Liver (tissue), 9 donors: ENCODE results near the gene EWSR1. TPM values are rescaled to one million over a fixed set of nuclear protein-coding genes. Genes with fewer than 3 reads are reported as not detected.

Experiments used
- DNase-seq: peaks from one replicate; pipeline ENCODE4 v3.0.0-alpha.2; 2017; ENCODE audit warnings: low spot score
- H3K27ac ChIP-seq, 2 donors: one replicate each; pipeline ENCODE4 v1.7.0; 2013; ENCODE audit warnings: inconsistent platforms in 2 of 2, low read length in 2 of 2, control low read depth in 1 of 2, low read depth in 1 of 2, mild to moderate bottlenecking in 1 of 2
- H3K27me3 ChIP-seq, 4 donors: one replicate each; pipeline versions ENCODE4 v1.6.1 to v1.7.0; 2013; ENCODE audit warnings: low read length in 3 of 4, inconsistent platforms in 1 of 4, mild to moderate bottlenecking in 1 of 4, moderate library complexity in 1 of 4; ENCODE audit not compliant: control insufficient read depth in 4 of 4, insufficient read depth in 4 of 4
- H3K36me3 ChIP-seq, 4 donors: one replicate each; pipeline versions ENCODE4 v1.6.1 to v1.7.0; 2013; ENCODE audit warnings: low read length in 3 of 4, mild to moderate bottlenecking in 3 of 4, low read depth in 1 of 4, moderate library complexity in 1 of 4; ENCODE audit not compliant: control insufficient read depth in 4 of 4, insufficient read depth in 3 of 4
- H3K4me1 ChIP-seq, 4 donors: one replicate each; pipeline versions ENCODE4 v1.6.1 to v1.7.0; 2013; ENCODE audit warnings: low read length in 3 of 4, mild to moderate bottlenecking in 3 of 4, moderate library complexity in 1 of 4; ENCODE audit not compliant: control insufficient read depth in 4 of 4, insufficient read depth in 4 of 4
- H3K4me3 ChIP-seq, 3 donors: one replicate each; pipeline versions ENCODE4 v1.6.1 to v1.7.0; 2013; ENCODE audit warnings: low read length in 3 of 3, control low read depth in 1 of 3, low read depth in 1 of 3, mild to moderate bottlenecking in 1 of 3
- H3K9ac ChIP-seq, 2 donors: one replicate each; pipeline ENCODE4 v1.7.0; 2013; ENCODE audit warnings: low read length in 2 of 2, mild to moderate bottlenecking in 2 of 2, moderate library complexity in 2 of 2, control low read depth in 1 of 2, low read depth in 1 of 2
- H3K9me3 ChIP-seq, 4 donors: one replicate each; pipeline versions ENCODE4 v1.6.1 to v1.7.0; 2013; ENCODE audit warnings: low read length in 3 of 4; ENCODE audit not compliant: control insufficient read depth in 4 of 4
- ATF3 ChIP-seq: IDR thresholded peaks from 2 replicates; pipeline ENCODE4 v1.6.1; 2016; ENCODE audit warnings: antibody characterized with exemption
- CTCF ChIP-seq: fragments of 150-350 bp; IDR thresholded peaks from 2 replicates; pipeline ENCODE4 v1.5.1; 2017; ENCODE audit warnings: improper control_type of control experiment, low read depth, low read length; ENCODE audit not compliant: missing input control
- EGR1 ChIP-seq, 2 donors: IDR thresholded peaks; 2 replicates each; pipeline ENCODE4 v1.6.1; 2016 to 2018; ENCODE audit warnings: antibody characterized with exemption in 2 of 2, low read depth in 2 of 2
- FOXA1 ChIP-seq: IDR thresholded peaks from 2 replicates; pipeline ENCODE4 v1.6.1; 2016; ENCODE audit warnings: antibody characterized with exemption
- FOXA2 ChIP-seq: IDR thresholded peaks from 2 replicates; pipeline ENCODE4 v1.6.1; 2016; ENCODE audit warnings: antibody characterized with exemption
- GABPA ChIP-seq, 2 donors: IDR thresholded peaks in 1 of 2; conservative IDR thresholded peaks in 1 of 2; 2 replicates each; pipeline ENCODE4 v1.6.1; 2016; ENCODE audit warnings: antibody characterized with exemption in 2 of 2, mild to moderate bottlenecking in 1 of 2, moderate library complexity in 1 of 2
- HNF4A ChIP-seq, 2 donors: conservative IDR thresholded peaks; 2 replicates each; pipeline ENCODE4 v1.6.1; 2016; ENCODE audit warnings: antibody characterized with exemption in 2 of 2, mild to moderate bottlenecking in 2 of 2
- HNF4G ChIP-seq: IDR thresholded peaks from 2 replicates; pipeline ENCODE4 v1.6.1; 2016; ENCODE audit warnings: antibody characterized with exemption
- JUND ChIP-seq, 2 donors: IDR thresholded peaks; 2 replicates each; pipeline ENCODE4 v1.6.1; 2016; ENCODE audit warnings: antibody characterized with exemption in 2 of 2
- MAX ChIP-seq: IDR thresholded peaks from 2 replicates; pipeline ENCODE4 v1.6.1; 2016; ENCODE audit warnings: antibody characterized with exemption
- NR2F2 ChIP-seq: IDR thresholded peaks from 2 replicates; pipeline ENCODE4 v1.6.1; 2016; ENCODE audit warnings: antibody characterized with exemption
- RAD21 ChIP-seq, 2 donors: IDR thresholded peaks; 2 replicates each; pipeline ENCODE4 v1.6.1; 2016; ENCODE audit warnings: antibody characterized with exemption in 2 of 2, mild to moderate bottlenecking in 2 of 2
- REST ChIP-seq: IDR thresholded peaks from 2 replicates; pipeline ENCODE4 v1.6.1; 2016; ENCODE audit warnings: antibody characterized with exemption, mild to moderate bottlenecking
- RXRA ChIP-seq, 2 donors: IDR thresholded peaks; 2 replicates each; pipeline ENCODE4 v1.6.1; 2017 to 2018; ENCODE audit warnings: antibody characterized with exemption in 2 of 2, mild to moderate bottlenecking in 1 of 2
- SP1 ChIP-seq: IDR thresholded peaks from 2 replicates; pipeline ENCODE4 v1.6.1; 2018; ENCODE audit warnings: antibody characterized with exemption, mild to moderate bottlenecking
- TAF1 ChIP-seq: conservative IDR thresholded peaks from 2 replicates; pipeline ENCODE4 v1.6.1; 2016; ENCODE audit warnings: antibody characterized with exemption, mild to moderate bottlenecking
- YY1 ChIP-seq: IDR thresholded peaks from 2 replicates; pipeline ENCODE4 v1.6.1; 2016; ENCODE audit warnings: antibody characterized with exemption, mild to moderate bottlenecking
- ZBTB33 ChIP-seq: IDR thresholded peaks from 2 replicates; pipeline ENCODE4 v1.6.1; 2016; ENCODE audit warnings: antibody characterized with exemption
- WGBS: extraction: QIAGEN DNeasy Blood & Tissue Kit; methylation state at CpG from one replicate; pipeline ENCODE4 v1.1.7; 2013; 5-methylcytosine and 5-hydroxymethylcytosine counted together
- polyA plus RNA-seq, 2 donors: library from polyadenylated mRNA; stranded (reverse) in 1 of 2; unstranded in 1 of 2; fragments of 200-250 nt in 1 of 2; fragments of >200 nt in 1 of 2; fragmentation: Nextera tagmentation in 1 of 2; extraction: Ambion mirVana in 1 of 2; gene quantifications; one replicate each; pipeline versions ENCODE4 v1.2.1 to v1.2.3, GENCODE V29; 2013 to 2015
- total RNA-seq, 2 donors: library from RNA; depleted of rRNA; stranded (reverse); fragments of >200 nt; gene quantifications; one replicate each; pipeline ENCODE4 v1.2.3, GENCODE V29; 2014
- donor health status: healthy.
- donor health status: healthy.
- donor health status: healthy.
- donor health status: healthy.
- donor health status: healthy.

Gene EWSR1
- total and polyA plus RNA-seq, 4 donors = 64.8 to 134 (median 78.3) TPM

GRCh38 chr22:29291215-29291614, 23.1 kb downstream of the EWSR1 start:
- Histone ChIP-seq H3K27me3 (no peaks in the 10 kb centered on the region), H3K9me3 (no peaks in the 10 kb centered on the region), H3K36me3 (peaks cover 31 to 92% (median 85%) of the 10 kb centered on the region in 4 donors), H3K4me3 (no peak overlapping the region), H3K9ac (no peak overlapping the region), H3K27ac (no peak overlapping the region), H3K4me1 (no peaks in the 10 kb centered on the region)
- TF ChIP-seq JUND (IDR thresholded peaks at IDR 0.05) (no peak), RXRA (IDR thresholded peaks at IDR 0.05) (no peak), RAD21 (IDR thresholded peaks at IDR 0.05) (no peak), ZBTB33 (no peak), REST (no peak), FOXA2 (no peak), EGR1 (IDR thresholded peaks at IDR 0.05; ENCODE audit: low read depth in 2 of 2) (no peak), MAX (no peak), FOXA1 (no peak), TAF1 (no peak), HNF4G (no peak), YY1 (no peak), GABPA (IDR thresholded peaks at IDR 0.05 in 1 of 2, conservative IDR thresholded peaks at IDR 0.05 in 1 of 2) (no peak)
- 82% methylated on average over 7 of the region's 7 CpGs for WGBS
- DNase-seq = no peak

- DNase-seq = no peak
- H3K9me3 ChIP-seq = no peaks in the 10 kb centered on the region
- no peak overlapping the region for H3K9ac ChIP-seq
- no peak overlapping the region for H3K4me3 ChIP-seq
- no peaks in the 10 kb centered on the region for H3K4me1 ChIP-seq
- H3K27me3 ChIP-seq = no peaks in the 10 kb centered on the region
- H3K27ac ChIP-seq = no peak overlapping the region
- TF ChIP-seq NR2F2 = no peak
- no peak for TF ChIP-seq HNF4G
- no peak for TF ChIP-seq YY1
- no peak for TF ChIP-seq EGR1 (IDR thresholded peaks at IDR 0.05; ENCODE audit: low read depth in 2 of 2)
- TF ChIP-seq SP1 = no peak
- no peak for TF ChIP-seq MAX
- TF ChIP-seq JUND (IDR thresholded peaks at IDR 0.05) = no peak
- TF ChIP-seq FOXA2 = no peak
- TF ChIP-seq ATF3 = no peak
- no peak for TF ChIP-seq REST
- no peak for TF ChIP-seq GABPA (IDR thresholded peaks at IDR 0.05 in 1 of 2, conservative IDR thresholded peaks at IDR 0.05 in 1 of 2)
- no peak for TF ChIP-seq FOXA1
- TF ChIP-seq RAD21 (IDR thresholded peaks at IDR 0.05) = no peak
- TF ChIP-seq TAF1 = no peak
- TF ChIP-seq HNF4A (conservative IDR thresholded peaks at IDR 0.05) = no peak
- TF ChIP-seq RXRA (IDR thresholded peaks at IDR 0.05) = no peak
- TF ChIP-seq ZBTB33 = no peak
- TF ChIP-seq CTCF = no peak
- peaks cover 34 to 95% (median 88%) of the 10 kb centered on the region in 4 donors for H3K36me3 ChIP-seq
These were observed 24.3 kb downstream of the EWSR1 start for GRCh38 chr22:29292379-29292778.
